ENCODE data around the gene ABCE1.

Gene ABCE1

DNA sequence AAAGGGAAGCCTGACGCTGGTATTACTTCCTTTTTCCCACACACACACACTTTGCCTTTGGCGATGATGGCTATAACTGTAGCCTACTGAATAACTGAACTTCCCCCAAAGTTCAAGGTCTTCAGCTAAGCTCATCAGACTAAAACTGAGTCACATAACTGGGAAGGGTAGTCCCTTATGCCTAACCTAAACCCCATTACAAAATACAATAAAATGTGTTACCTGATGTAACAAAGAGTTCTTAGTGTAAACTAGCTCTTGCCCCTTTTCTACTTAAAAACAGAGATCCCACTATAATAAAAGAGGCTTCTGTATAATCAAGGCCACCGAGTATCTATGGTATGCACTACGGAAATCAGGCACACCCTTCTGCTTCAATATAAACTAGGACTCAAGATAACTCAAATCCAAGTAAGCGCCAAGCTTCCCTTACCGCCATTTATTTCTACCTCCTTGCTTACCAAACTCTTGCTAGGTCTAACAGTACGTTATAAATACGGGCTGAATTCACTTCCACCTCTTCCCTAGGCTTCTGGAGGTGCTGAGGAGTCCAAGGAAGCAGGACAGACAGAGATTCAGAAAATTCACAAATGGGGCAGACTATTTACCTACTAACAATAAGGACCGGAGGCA is 79.9 kb downstream of the ABCE1 start:
- DNase-seq (ENCODE audit: low spot score), result no peak

DNA sequence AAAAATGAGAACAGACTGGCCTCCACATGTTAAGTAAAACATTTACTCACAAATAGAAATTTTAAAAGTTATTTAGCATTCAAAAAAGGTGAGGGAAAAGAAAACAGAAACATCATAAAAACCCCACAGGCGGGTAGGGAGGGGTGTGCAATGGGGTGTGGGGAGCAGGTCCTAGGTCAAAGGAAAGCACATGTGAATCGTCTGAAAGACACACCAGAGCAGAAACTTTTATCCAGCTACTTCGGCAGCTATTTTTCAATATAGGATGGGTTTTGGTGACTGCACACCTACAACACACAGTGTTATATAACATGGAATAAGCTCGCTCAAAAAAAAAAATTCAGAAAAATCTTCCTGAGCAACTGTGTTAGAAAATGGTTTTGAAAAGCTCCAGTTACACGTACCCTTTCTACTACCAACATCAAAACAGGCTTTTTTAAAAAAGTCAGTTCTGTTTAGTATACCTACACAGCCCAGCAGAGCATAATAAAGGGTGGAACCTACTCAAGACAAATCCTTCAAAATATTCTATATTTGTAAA is 80.7 kb downstream of the ABCE1 start:
- peak; percentile 24 for DNase-seq (ENCODE audit: low spot score)

Measured in activated CD4-positive, alpha-beta T cell treated with anti-CD3 and anti-CD28 coated beads, Interleukin-2, Interleukin-4, amounts not matched to agents 100 ng/mL and 50 ng/mL, durations not matched to agents 16 hours and 8 hours (primary cell).